AG04450 (cell line): ENCODE data around the gene EPB41L2. TPM values are rescaled to one million over a fixed set of nuclear protein-coding genes. Genes with fewer than 3 reads are reported as not detected.

Experiments
- CTCF ChIA-PET: fragments of 300-600, 350-600 bp; formaldehyde crosslinking; extraction: SDS; loops from one replicate; lab custom pipeline; 2022; ENCODE audit warnings: antibody characterized with exemption, inconsistent platforms; lab: Charles Lee
- POLR2A ChIA-PET: fragments of 350-600 bp; formaldehyde crosslinking; extraction: SDS; loops from one replicate; lab custom pipeline; 2021; ENCODE audit warnings: antibody characterized with exemption, inconsistent platforms; lab: Yijun Ruan, JAX
- DNase-seq: peaks from one replicate; pipeline ENCODE4 v3.0.0-alpha.2; 2011; ENCODE audit warnings: low read depth, low spot score
- H3K27ac ChIP-seq: one replicate; pipeline ENCODE4 v1.5.1; 2012; ENCODE audit warnings: low read depth, low read length, control low read depth
- H3K27me3 ChIP-seq: one replicate; pipeline ENCODE4 v1.6.0; 2012; ENCODE audit warnings: low read length; ENCODE audit not compliant: control insufficient read depth, insufficient read depth
- H3K4me3 ChIP-seq: 2 replicates; pipeline ENCODE4 v1.5.1; 2011; ENCODE audit warnings: mild to moderate bottlenecking, low read depth, low read length, control low read depth
- H3K9me3 ChIP-seq: 2 replicates; pipeline ENCODE4 v1.5.1; 2012; ENCODE audit warnings: low read length; ENCODE audit not compliant: control insufficient read depth, insufficient read depth
- polyA plus RNA-seq: library from polyadenylated mRNA; depleted of rRNA; stranded (reverse); fragments of >200 nt; gene quantifications from 2 replicates; pipeline ENCODE4 v1.2.3, GENCODE V29; 2011
- TF ChIP-seq, protein P1 (sequence below): IDR thresholded peaks from 2 replicates; pipeline ENCODE4 v1.5.1; 2011; ENCODE audit warnings: low read depth, low read length, control low read depth, inconsistent platforms

EPB41L2 gene
- polyA plus RNA-seq, 1 experiment, result 165 TPM

DNA sequence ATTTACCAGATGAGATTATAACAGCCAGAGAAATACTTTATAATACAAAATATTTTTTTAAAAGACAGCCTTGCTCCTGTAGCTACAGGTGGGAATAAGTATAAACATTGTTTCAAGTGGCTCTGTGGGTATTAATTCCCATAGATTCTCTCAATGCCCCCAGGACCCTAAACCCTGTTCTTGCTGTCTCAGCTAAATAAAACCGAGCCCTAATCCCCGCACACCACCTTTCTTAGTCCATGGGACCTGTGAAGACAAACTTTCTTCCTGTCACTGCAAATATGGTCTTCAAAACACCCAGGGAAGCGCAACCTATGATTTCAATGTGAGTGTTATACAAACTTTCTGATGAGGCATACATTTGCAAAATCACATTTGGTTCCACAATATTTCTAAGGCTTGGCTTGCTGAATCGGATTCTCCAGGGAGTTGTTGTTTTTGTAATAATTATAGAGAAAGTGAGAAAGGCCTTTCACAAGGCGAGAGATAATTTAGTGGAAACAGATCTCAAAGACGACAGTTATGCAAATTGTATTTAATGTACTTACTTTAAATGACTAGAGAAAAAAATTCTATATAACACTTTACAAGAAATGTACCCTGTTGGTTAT, 224.7 kb downstream of the EPB41L2 start:
- Histone ChIP-seq H3K4me3 (no peak overlapping the region), H3K9me3 (no peaks in the 10 kb centered on the region), H3K27ac (no peak overlapping the region), H3K27me3 (no peaks in the 10 kb centered on the region)
- ChIA-PET POLR2A (no interaction called here), CTCF (no interaction called here)
- TF ChIP-seq, protein P1, sequence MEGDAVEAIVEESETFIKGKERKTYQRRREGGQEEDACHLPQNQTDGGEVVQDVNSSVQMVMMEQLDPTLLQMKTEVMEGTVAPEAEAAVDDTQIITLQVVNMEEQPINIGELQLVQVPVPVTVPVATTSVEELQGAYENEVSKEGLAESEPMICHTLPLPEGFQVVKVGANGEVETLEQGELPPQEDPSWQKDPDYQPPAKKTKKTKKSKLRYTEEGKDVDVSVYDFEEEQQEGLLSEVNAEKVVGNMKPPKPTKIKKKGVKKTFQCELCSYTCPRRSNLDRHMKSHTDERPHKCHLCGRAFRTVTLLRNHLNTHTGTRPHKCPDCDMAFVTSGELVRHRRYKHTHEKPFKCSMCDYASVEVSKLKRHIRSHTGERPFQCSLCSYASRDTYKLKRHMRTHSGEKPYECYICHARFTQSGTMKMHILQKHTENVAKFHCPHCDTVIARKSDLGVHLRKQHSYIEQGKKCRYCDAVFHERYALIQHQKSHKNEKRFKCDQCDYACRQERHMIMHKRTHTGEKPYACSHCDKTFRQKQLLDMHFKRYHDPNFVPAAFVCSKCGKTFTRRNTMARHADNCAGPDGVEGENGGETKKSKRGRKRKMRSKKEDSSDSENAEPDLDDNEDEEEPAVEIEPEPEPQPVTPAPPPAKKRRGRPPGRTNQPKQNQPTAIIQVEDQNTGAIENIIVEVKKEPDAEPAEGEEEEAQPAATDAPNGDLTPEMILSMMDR, result no peak
- DNase-seq, result no peak

DNA sequence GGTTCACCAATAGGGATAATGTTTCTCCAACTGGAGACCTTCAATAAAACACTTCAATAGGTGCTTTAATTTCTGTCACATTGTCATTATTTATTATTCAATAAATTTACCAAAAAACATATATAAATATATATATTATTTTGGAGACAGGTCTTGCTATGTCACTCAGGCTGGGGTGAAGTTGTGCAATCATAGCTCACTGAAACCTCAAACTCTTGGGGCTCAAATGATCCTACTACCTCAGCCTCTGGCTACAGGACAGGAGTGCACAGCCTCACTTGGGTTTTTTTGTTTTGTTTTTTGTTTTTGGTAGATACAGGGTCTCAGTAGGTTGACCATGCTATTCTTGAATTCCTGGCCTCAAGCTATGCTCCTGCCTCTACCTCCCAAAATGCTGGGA, 226.0 kb downstream of the EPB41L2 start:
- Histone ChIP-seq H3K9me3 (no peaks in the 10 kb centered on the region), H3K27me3 (no peaks in the 10 kb centered on the region), H3K4me3 (no peak overlapping the region), H3K27ac (no peak overlapping the region)
- ChIA-PET CTCF (no interaction called here), POLR2A (no interaction called here)
- no peak for DNase-seq
- TF ChIP-seq, protein P1, result no peak

DNA sequence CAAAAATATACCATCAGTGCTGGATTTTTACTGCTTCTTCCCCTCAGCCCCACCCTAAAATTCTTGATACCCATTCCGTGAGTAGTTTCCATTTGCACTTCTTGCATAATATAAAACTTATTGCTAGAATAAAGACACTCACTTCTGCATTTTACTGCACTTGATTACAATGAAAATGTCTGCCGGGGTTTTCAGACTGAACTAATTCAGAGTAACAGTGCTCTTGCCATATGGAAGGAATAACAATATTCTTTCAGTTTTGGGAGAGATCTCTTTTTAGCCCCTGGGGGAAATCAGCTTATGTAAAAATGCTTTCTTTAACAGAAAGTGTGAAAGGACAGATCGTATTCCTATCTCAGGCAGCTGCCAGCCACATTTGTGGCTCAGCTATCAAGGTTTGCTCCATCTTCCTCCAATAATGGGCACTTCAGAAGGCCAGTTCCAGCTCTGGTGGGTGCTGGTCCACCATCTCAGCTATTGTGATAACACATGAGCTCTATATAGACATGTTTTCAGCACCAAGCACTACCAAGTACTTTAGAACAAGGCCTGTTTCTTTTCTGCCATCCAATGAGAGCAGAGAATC, 226.9 kb downstream of the EPB41L2 start:
- ChIA-PET CTCF (no interaction called here), POLR2A (no interaction called here)
- no peak for DNase-seq
- H3K4me3 ChIP-seq, result no peak overlapping the region
- H3K9me3 ChIP-seq, result no peaks in the 10 kb centered on the region
- TF ChIP-seq, protein P1, result no peak
- H3K27ac ChIP-seq, result no peak overlapping the region
- no peaks in the 10 kb centered on the region for H3K27me3 ChIP-seq

DNA sequence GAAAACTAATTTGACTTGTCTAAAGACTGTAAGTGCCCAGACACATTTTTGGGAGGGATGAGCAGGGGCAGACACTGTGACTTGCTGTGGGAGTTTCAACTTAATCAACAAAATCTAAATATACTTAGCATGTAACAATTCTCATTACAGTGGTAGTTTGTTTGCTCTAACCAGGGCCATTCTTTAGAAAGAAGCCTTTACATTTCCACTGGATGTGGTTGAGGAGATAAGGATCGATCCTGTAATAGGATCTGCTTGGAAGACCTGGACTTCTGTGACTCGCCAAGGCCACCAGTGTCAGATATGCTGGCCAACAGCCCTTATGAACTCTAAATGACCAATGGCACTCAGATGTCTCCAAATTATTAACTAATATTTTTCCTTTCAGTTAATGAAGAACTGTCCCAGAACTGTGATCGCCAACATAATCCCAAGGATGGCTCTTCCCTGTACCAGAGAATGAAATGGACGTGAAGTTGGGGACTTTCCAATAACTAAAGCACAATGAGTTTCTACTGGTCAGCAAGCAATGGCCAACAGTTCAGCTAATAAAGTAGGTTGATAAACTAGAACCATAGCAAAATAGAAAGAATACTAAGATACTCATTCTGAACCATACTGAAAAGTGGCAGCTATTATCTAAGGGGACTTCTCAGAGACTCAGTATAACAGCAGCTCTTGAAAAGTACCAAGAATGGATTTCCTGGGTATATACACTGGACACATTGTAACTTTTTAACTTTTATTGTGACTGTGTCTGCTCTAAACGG, 228.4 kb downstream of the EPB41L2 start:
- no peak overlapping the region for H3K4me3 ChIP-seq
- ChIA-PET POLR2A (no interaction called here), CTCF (interaction anchor here (1.3 kb wide), 1 partner anchor 540 kb away, joined by 3 read pairs; no protein-coding TSS in a partner anchor)
- no peak overlapping the region for H3K27ac ChIP-seq
- no peaks in the 10 kb centered on the region for H3K9me3 ChIP-seq
- H3K27me3 ChIP-seq, result no peaks in the 10 kb centered on the region
- no peak for DNase-seq
- TF ChIP-seq, protein P1, result no peak

DNA sequence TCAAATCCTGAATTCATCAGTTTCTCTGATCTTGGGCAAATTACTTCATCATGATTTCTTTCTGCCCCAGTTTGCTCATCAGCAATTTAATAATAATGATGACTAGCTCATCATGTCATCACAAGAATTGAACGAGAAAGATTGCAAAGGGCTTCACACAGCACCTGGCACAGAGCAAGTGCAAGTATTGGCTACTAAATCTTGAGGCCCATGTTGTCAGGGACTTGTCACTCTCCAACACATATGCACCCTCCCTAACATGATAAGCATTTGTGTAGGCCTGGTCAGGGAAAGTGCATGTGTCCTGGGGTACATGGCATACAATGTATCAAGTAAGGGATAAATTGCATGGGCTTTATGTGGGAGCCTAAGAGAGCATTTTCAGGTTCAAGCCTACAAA, 229.5 kb downstream of the EPB41L2 start:
- DNase-seq, result no peak
- CTCF ChIA-PET, result no interaction called here
- TF ChIP-seq, protein P1, result no peak
- Histone ChIP-seq H3K4me3 (no peak overlapping the region), H3K9me3 (no peaks in the 10 kb centered on the region), H3K27ac (no peak overlapping the region), H3K27me3 (no peaks in the 10 kb centered on the region)
- POLR2A ChIA-PET, result no interaction called here
